Calu3 (cell line): ENCODE data around the gene CRABP2. TPM values are rescaled to one million over a fixed set of nuclear protein-coding genes. Genes with fewer than 3 reads are reported as not detected.

Experiments used
- BruUV-seq: library from RNA; stranded (reverse); fragments of 400-500 nt; replicated peaks from 2 replicates; lab custom pipeline; 2021; lab: Mats Ljungman, UMichigan
- CTCF ChIA-PET: fragments of 300-600 bp; sonication (Branson Sonifier 250); formaldehyde crosslinking; loops from one replicate; lab custom pipeline; 2022; ENCODE audit warnings: antibody characterized with exemption; lab: Charles Lee
- DNase-seq: peaks from one replicate; pipeline ENCODE4 v3.0.0; 2022
- H3K27ac Mint-ChIP-seq: one replicate; pipeline ENCODE4 v1.8.0; 2022; ENCODE audit warnings: mixed read lengths; ENCODE audit not compliant: unreplicated experiment
- H3K27me3 Mint-ChIP-seq: one replicate; pipeline ENCODE4 v1.8.0; 2022; ENCODE audit warnings: mixed read lengths; ENCODE audit not compliant: unreplicated experiment
- H3K36me3 Mint-ChIP-seq: one replicate; pipeline ENCODE4 v1.8.0; 2022; ENCODE audit warnings: mild to moderate bottlenecking, moderate library complexity, mixed read lengths; ENCODE audit not compliant: insufficient read depth, unreplicated experiment
- H3K4me1 Mint-ChIP-seq: one replicate; pipeline ENCODE4 v1.8.0; 2022; ENCODE audit warnings: mild to moderate bottlenecking, low read depth, mixed read lengths; ENCODE audit not compliant: unreplicated experiment
- H3K4me3 Mint-ChIP-seq: one replicate; pipeline ENCODE4 v1.8.0; 2022; ENCODE audit warnings: mild to moderate bottlenecking, low read depth, moderate library complexity, mixed read lengths; ENCODE audit not compliant: unreplicated experiment
- H3K9me3 Mint-ChIP-seq: one replicate; pipeline ENCODE4 v1.8.0; 2022; ENCODE audit warnings: low read depth, mixed read lengths; ENCODE audit not compliant: unreplicated experiment
- CTCF ChIP-seq: fragments of 200-600 bp; IDR thresholded peaks from one replicate; pipeline ENCODE4 v1.8.0; 2022; ENCODE audit warnings: antibody characterized with exemption; ENCODE audit not compliant: unreplicated experiment
- intact Hi-C: fragments of 100-400 bp; cut with micrococcal nuclease; formaldehyde crosslinking; loops from one replicate; pipeline ENCODE4 v1.10.0; 2022; ENCODE audit not compliant: unreplicated experiment
- total RNA-seq: library from RNA; stranded (reverse); gene quantifications from 2 replicates; pipeline ENCODE4 v1.2.3, GENCODE V29; 2022

The CRABP2 gene
- total RNA-seq, 1 experiment from 2014 or later = 17.6 TPM

GRCh38 chr1:156689035-156689952 is 16.1 kb downstream of the CRABP2 start:
- TF ChIP-seq CTCF = peak; percentile 82
- intact Hi-C loops = loop anchor here (1.0 to 10.0 kb wide), 4 partner anchors 16 to 201 kb away; partner anchors contain the start of genes CRABP2 and INSRR
- peaks cover 38% of the 10 kb centered on the region for H3K4me1 Mint-ChIP-seq
- peak overlapping the region; percentile 2 for H3K27ac Mint-ChIP-seq
- H3K4me3 Mint-ChIP-seq = peak overlapping the region; percentile 15
- BruUV-seq = no TSS peak
- no peaks in the 10 kb centered on the region for H3K27me3 Mint-ChIP-seq
- no peaks in the 10 kb centered on the region for H3K9me3 Mint-ChIP-seq
- peak; percentile 92 for DNase-seq
- no peaks in the 10 kb centered on the region for H3K36me3 Mint-ChIP-seq
- CTCF ChIA-PET = interaction anchor here (0.5 to 7.2 kb wide), 28 partner anchors 8 to 238 kb away, joined by 3 to 199 read pairs (median 4); partner anchors contain the start of genes CRABP2, HDGF, ISG20L2 and METTL25B

GRCh38 chr1:156684227-156684782 is 21.1 kb downstream of the CRABP2 start:
- no peaks in the 10 kb centered on the region for H3K36me3 Mint-ChIP-seq
- H3K4me3 Mint-ChIP-seq = no peak overlapping the region
- peaks cover 42% of the 10 kb centered on the region for H3K27me3 Mint-ChIP-seq
- H3K9me3 Mint-ChIP-seq = no peaks in the 10 kb centered on the region
- DNase-seq = no peak
- no peak overlapping the region for H3K27ac Mint-ChIP-seq
- intact Hi-C loops = loop anchor here (10.0 kb wide), 1 partner anchor 170 kb away; the partner anchor contains the start of gene INSRR
- CTCF ChIA-PET = interaction anchor here (0.6 to 2.6 kb wide), 4 partner anchors 21 to 654 kb away, joined by 3 to 14 read pairs (median 4); partner anchors contain the start of gene CRABP2
- no peak for TF ChIP-seq CTCF
- peaks cover 2% of the 10 kb centered on the region for H3K4me1 Mint-ChIP-seq
- BruUV-seq = no TSS peak

GRCh38 chr1:156682166-156682890 is 23.1 kb downstream of the CRABP2 start:
- no peak for TF ChIP-seq CTCF
- intact Hi-C loops = loop anchor here (10.0 kb wide), 1 partner anchor 172 kb away; the partner anchor contains the start of gene INSRR
- no peaks in the 10 kb centered on the region for H3K9me3 Mint-ChIP-seq
- H3K27me3 Mint-ChIP-seq = peaks cover 62% of the 10 kb centered on the region
- H3K27ac Mint-ChIP-seq = no peak overlapping the region
- BruUV-seq = no TSS peak
- no peak overlapping the region for H3K4me3 Mint-ChIP-seq
- DNase-seq = no peak
- CTCF ChIA-PET = interaction anchor here (1.3 kb wide), 1 partner anchor 21 kb away, joined by 5 read pairs; no protein-coding TSS in a partner anchor
- peaks cover 4% of the 10 kb centered on the region for H3K36me3 Mint-ChIP-seq
- H3K4me1 Mint-ChIP-seq = peaks cover 10% of the 10 kb centered on the region
